ENCODE data around the gene SUFU.

DNA sequence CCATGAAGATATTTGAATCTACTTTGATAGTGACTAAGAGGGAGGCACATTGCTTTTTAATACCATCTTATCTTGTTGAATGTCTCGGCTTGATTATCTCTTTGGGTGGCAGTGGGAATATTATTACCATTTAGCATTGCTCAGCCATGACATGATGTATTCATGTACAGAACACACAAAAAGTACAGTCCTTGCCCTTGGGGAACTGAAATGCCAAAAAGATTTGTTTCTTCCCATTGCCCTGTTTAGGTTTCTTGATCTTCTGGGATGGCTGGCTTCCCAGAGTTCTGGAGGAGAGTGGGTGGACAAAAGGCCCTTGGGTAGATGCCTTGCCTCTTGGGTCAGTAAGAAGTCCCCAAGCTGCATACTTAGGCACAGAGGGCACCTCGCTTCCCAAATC lies 23.8 kb downstream of the SUFU start:
- TF ChIP-seq POLR2AphosphoS5 (IDR thresholded peaks at IDR 0.05; ENCODE audit: low read depth, low read length) (no peak), POLR2A (IDR thresholded peaks at IDR 0.05; ENCODE audit: low read depth, low read length) (no peak), TAF1 (IDR thresholded peaks at IDR 0.05; ENCODE audit: low read depth, low read length) (no peak), SPI1 (IDR thresholded peaks at IDR 0.05; ENCODE audit: low read depth, low read length) (no peak)

Measured in GM12891 (cell line).